Measurements from ENCODE around the gene PDE6A. TPM values are rescaled to one million over a fixed set of nuclear protein-coding genes. Genes with fewer than 3 reads are reported as not detected.

PDE6A gene
- total RNA-seq (2013), result not detected
- polyA plus RNA-seq (under 1 TPM in 1 of 3 donors, not detected in 2; 0.01 TPM), polyA minus RNA-seq (0.16 TPM in 1 of 2 replicates, not detected in the other), total RNA-seq (0.08 to 2.9 (median 0.26) reads per million in 11 experiments)

DNA sequence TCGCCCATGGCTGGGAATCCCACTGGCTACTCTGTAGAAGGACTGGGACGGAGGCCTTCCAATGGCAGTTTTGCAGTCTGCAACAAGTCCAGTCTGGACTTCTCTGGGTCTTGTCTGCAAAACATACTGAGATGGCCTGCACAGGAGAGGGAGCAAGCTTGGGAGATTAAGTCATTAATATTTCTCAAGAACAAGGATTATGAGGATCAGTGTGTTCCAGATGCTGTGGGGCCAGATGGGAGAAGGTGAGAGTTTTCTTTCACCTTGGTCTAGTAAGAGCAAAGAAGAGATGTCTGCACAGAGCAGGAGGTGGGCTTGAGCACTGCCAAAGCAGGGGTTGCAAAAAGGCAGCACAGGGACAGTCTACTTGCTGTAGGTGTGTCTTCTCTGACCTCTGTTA lies at the start of gene PDE6A:
Gene PDE6A, minus strand, starts transcription at position 128 of the 400 bp plus-strand sequence. Its CDS starts 120 bp downstream, at position 8.
- intact Hi-C loops (cut with micrococcal nuclease), result loop anchor here in 1 of 2 donors (10.0 kb wide), 1 partner anchor 270 kb away; no protein-coding TSS in a partner anchor
- WGBS (ENCODE audit: insufficient coverage), result 100% methylated on average over 2 of the region's 2 CpGs
- H3K9me3 ChIP-seq (replicated peaks in 1 of 2; ENCODE audit: control insufficient read depth in 1 of 2, insufficient read depth in 1 of 2, low read length in 2 of 2), result no peaks in the 10 kb centered on the region
- no peaks in the 10 kb centered on the region for H3K36me3 ChIP-seq (replicated peaks in 1 of 2; ENCODE audit: control insufficient read depth in 1 of 2, insufficient read depth in 2 of 2, low read length in 2 of 2)
- H3K4me1 ChIP-seq (ENCODE audit: control insufficient read depth in 1 of 2, insufficient read depth in 2 of 2, low read length in 2 of 2), result peaks cover 20 to 25% of the 10 kb centered on the region in 2 donors
- no peak within 1 kb of the TSS for H3K4me2 ChIP-seq (replicated peaks; ENCODE audit: extremely low read depth, low read length, poor library complexity, severe bottlenecking)
- H3K4me3 ChIP-seq (replicated peaks in 1 of 3; ENCODE audit: low read depth in 2 of 3, low read length in 3 of 3), result no peak within 1 kb of the TSS
- H3K27me3 ChIP-seq (ENCODE audit: control insufficient read depth in 2 of 2, insufficient read depth in 2 of 2, low read length in 2 of 2), result no peaks in the 10 kb centered on the region
- Mint-ChIP-seq H3K27ac (no peak within 1 kb of the TSS), H3K27me3 (ENCODE audit: low read depth in 3 of 3) (peaks cover 0 to 1% (median 0%) of the 10 kb centered on the region in 3 donors), H3K4me3 (no peak within 1 kb of the TSS), H3K36me3 (no peaks in the 10 kb centered on the region), H3K9me3 (peaks cover 0 to 1% (median 0%) of the 10 kb centered on the region in 7 donors), H3K4me1 (peaks cover 33% of the 10 kb centered on the region)
- no peak within 1 kb of the TSS for H3K9ac ChIP-seq (ENCODE audit: insufficient read depth, low read length, poor library complexity, severe bottlenecking)
- DNase-seq, result no peak
- TF ChIP-seq CTCF (IDR thresholded peaks at IDR 0.05), result no peak
- H2AFZ ChIP-seq (ENCODE audit: insufficient read depth, low read depth, low read length, poor library complexity, severe bottlenecking), result no peak within 1 kb of the TSS
- no peaks in the 10 kb centered on the region for H3K79me2 ChIP-seq (ENCODE audit: insufficient read depth, low read length)
- H4K20me1 ChIP-seq (ENCODE audit: insufficient read depth, low read length), result no peaks in the 10 kb centered on the region
- H3K27ac ChIP-seq (ENCODE audit: low read depth in 1 of 2, low read length in 2 of 2), result no peak within 1 kb of the TSS

GRCh38 chr5:149993471-149993870 lies 48.9 kb upstream of the PDE6A start:
- Mint-ChIP-seq H3K27me3 (ENCODE audit: low read depth in 3 of 3) (no peaks in the 10 kb centered on the region), H3K4me3 (no peak overlapping the region), H3K9me3 (no peaks in the 10 kb centered on the region), H3K27ac (no peak overlapping the region), H3K4me1 (no peaks in the 10 kb centered on the region), H3K36me3 (peaks cover 15 to 17% of the 10 kb centered on the region in 2 donors)
- no peak overlapping the region for H3K4me2 ChIP-seq (replicated peaks; ENCODE audit: extremely low read depth, low read length, poor library complexity, severe bottlenecking)
- H2AFZ ChIP-seq (ENCODE audit: insufficient read depth, low read depth, low read length, poor library complexity, severe bottlenecking), result no peak overlapping the region
- no peak for DNase-seq
- peaks cover 6 to 7% of the 10 kb centered on the region in 2 donors for H3K36me3 ChIP-seq (replicated peaks in 1 of 2; ENCODE audit: control insufficient read depth in 1 of 2, insufficient read depth in 2 of 2, low read length in 2 of 2)
- H3K79me2 ChIP-seq (ENCODE audit: insufficient read depth, low read length), result no peaks in the 10 kb centered on the region
- H4K20me1 ChIP-seq (ENCODE audit: insufficient read depth, low read length), result no peaks in the 10 kb centered on the region
- no peaks in the 10 kb centered on the region for H3K9me3 ChIP-seq (replicated peaks in 1 of 2; ENCODE audit: control insufficient read depth in 1 of 2, insufficient read depth in 1 of 2, low read length in 2 of 2)
- H3K27ac ChIP-seq (ENCODE audit: low read depth in 1 of 2, low read length in 2 of 2), result no peak overlapping the region
- no CpG with 5 or more reads among the region's 3 CpGs for WGBS (ENCODE audit: insufficient coverage)
- intact Hi-C loops (cut with micrococcal nuclease), result loop anchor here in 1 of 2 donors (5.0 to 10.0 kb wide), 2 partner anchors 161 to 359 kb away; no protein-coding TSS in a partner anchor
- no peaks in the 10 kb centered on the region for H3K4me1 ChIP-seq (ENCODE audit: control insufficient read depth in 1 of 2, insufficient read depth in 2 of 2, low read length in 2 of 2)
- TF ChIP-seq CTCF (IDR thresholded peaks at IDR 0.05), result no peak
- H3K9ac ChIP-seq (ENCODE audit: insufficient read depth, low read length, poor library complexity, severe bottlenecking), result no peak overlapping the region
- H3K4me3 ChIP-seq (replicated peaks in 1 of 3; ENCODE audit: low read depth in 2 of 3, low read length in 3 of 3), result no peak overlapping the region
- H3K27me3 ChIP-seq (ENCODE audit: control insufficient read depth in 2 of 2, insufficient read depth in 2 of 2, low read length in 2 of 2), result no peaks in the 10 kb centered on the region

Measured in CD14-positive monocyte (primary cell).